NCI-H2081 treated with DMSO at 0.1 percent for 48 hours (cell line): ENCODE measurements around the gene LOC101059915.

Experiments
- DNase-seq: peaks from one replicate; lab custom pipeline; 2025; lab: John Stamatoyannopoulos, UW

The LOC101059915 gene

GRCh38 chrX:71667328-71668247 lies at the start of gene LOC101059915:
TSS of gene LOC101059915 (plus strand) at chrX:71667546.
- DNase-seq, result no peak

GRCh38 chrX:71617742-71618141 lies 49.6 kb upstream of the LOC101059915 start:
- DNase-seq, result no peak

GRCh38 chrX:71618303-71618721 lies 49.0 kb upstream of the LOC101059915 start, which contains the start of gene CXCR3:
TSS of gene CXCR3 (minus strand) at chrX:71618511. CDS start at chrX:71618449, 62 bp downstream.
- no peak for DNase-seq

GRCh38 chrX:71618787-71619186 lies 48.6 kb upstream of the LOC101059915 start:
- no peak for DNase-seq

- no peak for DNase-seq
These were observed 48.2 kb upstream of the LOC101059915 start for GRCh38 chrX:71619193-71619592.

GRCh38 chrX:71619986-71620385 lies 47.4 kb upstream of the LOC101059915 start:
- DNase-seq, result no peak

GRCh38 chrX:71621603-71622002 lies 45.7 kb upstream of the LOC101059915 start:
- DNase-seq, result no peak

GRCh38 chrX:71622032-71622575 lies 45.2 kb upstream of the LOC101059915 start:
- DNase-seq, result no peak

GRCh38 chrX:71622576-71623450 lies 44.5 kb upstream of the LOC101059915 start:
- no peak for DNase-seq

- DNase-seq, result no peak
These were observed 43.6 kb upstream of the LOC101059915 start for GRCh38 chrX:71623714-71624113.

- DNase-seq, result no peak
These were observed 41.9 kb upstream of the LOC101059915 start for GRCh38 chrX:71625471-71625870.

- DNase-seq, result no peak
These were observed 40.8 kb upstream of the LOC101059915 start for GRCh38 chrX:71626576-71626975.

- DNase-seq, result no peak
These were observed 39.5 kb upstream of the LOC101059915 start for GRCh38 chrX:71627588-71628404.

- DNase-seq, result no peak
These were observed 37.9 kb upstream of the LOC101059915 start for GRCh38 chrX:71629467-71629866.

GRCh38 chrX:71632923-71633657 lies 34.3 kb upstream of the LOC101059915 start:
- DNase-seq, result no peak

GRCh38 chrX:71634366-71634765 lies 33.0 kb upstream of the LOC101059915 start:
- no peak for DNase-seq

GRCh38 chrX:71636438-71637252 lies 30.7 kb upstream of the LOC101059915 start:
- DNase-seq, result no peak

GRCh38 chrX:71637253-71637618 lies 30.1 kb upstream of the LOC101059915 start:
- DNase-seq, result no peak

- no peak for DNase-seq
These were observed 29.5 kb upstream of the LOC101059915 start for GRCh38 chrX:71637848-71638247.

- no peak for DNase-seq
These were observed 28.9 kb upstream of the LOC101059915 start for GRCh38 chrX:71638409-71638808.
